Heart left ventricle (tissue), 13 donors: ENCODE results near the gene LRGUK.

Experiments
- POLR2A ChIP-seq, 2 donors: fragments of 450-650 bp; IDR thresholded peaks; one replicate each; pipeline ENCODE4 v1.6.1; 2017; ENCODE audit warnings: antibody characterized with exemption in 2 of 2, mild to moderate bottlenecking in 2 of 2, moderate library complexity in 2 of 2
- TF ChIP-seq, protein P1 (sequence below), 12 donors: fragments of 200-600 bp; sonication (generic) in 4 of 12; IDR thresholded peaks; one replicate each; pipeline versions ENCODE4 v1.5.0 to v1.8.0; 2018 to 2022; ENCODE audit warnings: antibody characterized with exemption in 12 of 12, mild to moderate bottlenecking in 5 of 12
- donor health status: ischemic (EF 13 %, LVEDD 7.1; RV severe dilation, severe dysfunction).
- donor health status: DM: no; HTN: yes; CAD: no.
- donor health status: DM: no; HTN: no; CAD: no.
- donor health status: ischemic (EF 25% LVEDD 6.9; RV normal size, moderate dysfunction).
- donor health status: ischemic (EF 25% LVEDD 5.7; RV mildly dilated, moderate dysfunction).
- donor health status: ischemic (EF 35%, LVEDD 5.7; RV mildly dilated, moderate dysfunction).
- donor health status: nonischemic (EF 11% LVEDD 7.7; RV severe dilation, severe dysfunction).
- donor health status: DM: yes; HTN: yes; CAD: no.
- donor health status: PGD.
- donor health status: ischemic (EF 29% LVEDD 5.4; RV normal size, mild dysfunction).
- donor health status: nonischemic (EF 23%, LVEDD 6.1; RV moderate dilation, normal function).

DNA sequence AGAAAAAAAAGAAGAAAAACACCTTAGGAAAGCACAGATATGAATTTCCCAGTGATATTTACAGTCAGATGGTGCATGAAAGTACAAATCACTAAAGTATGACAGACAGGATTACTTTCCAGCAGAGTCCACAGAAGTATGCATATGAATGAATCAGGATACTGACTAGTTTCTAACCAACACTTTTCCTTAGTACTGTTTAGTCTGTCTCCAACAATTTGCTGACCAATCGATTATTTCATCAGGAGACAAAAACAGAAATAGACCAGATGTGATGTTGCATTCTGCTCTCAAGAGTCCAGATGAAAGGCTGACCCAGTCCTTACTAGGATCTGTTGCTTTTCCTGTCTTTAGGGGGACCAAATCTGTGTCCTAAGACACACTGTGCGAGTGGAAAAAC is 175.0 kb downstream of the LRGUK start:
- TF ChIP-seq, protein P1, sequence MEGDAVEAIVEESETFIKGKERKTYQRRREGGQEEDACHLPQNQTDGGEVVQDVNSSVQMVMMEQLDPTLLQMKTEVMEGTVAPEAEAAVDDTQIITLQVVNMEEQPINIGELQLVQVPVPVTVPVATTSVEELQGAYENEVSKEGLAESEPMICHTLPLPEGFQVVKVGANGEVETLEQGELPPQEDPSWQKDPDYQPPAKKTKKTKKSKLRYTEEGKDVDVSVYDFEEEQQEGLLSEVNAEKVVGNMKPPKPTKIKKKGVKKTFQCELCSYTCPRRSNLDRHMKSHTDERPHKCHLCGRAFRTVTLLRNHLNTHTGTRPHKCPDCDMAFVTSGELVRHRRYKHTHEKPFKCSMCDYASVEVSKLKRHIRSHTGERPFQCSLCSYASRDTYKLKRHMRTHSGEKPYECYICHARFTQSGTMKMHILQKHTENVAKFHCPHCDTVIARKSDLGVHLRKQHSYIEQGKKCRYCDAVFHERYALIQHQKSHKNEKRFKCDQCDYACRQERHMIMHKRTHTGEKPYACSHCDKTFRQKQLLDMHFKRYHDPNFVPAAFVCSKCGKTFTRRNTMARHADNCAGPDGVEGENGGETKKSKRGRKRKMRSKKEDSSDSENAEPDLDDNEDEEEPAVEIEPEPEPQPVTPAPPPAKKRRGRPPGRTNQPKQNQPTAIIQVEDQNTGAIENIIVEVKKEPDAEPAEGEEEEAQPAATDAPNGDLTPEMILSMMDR (IDR thresholded peaks at IDR 0.05), result no peak
- TF ChIP-seq POLR2A (IDR thresholded peaks at IDR 0.05), result no peak
